ENCODE results near the gene DNAH8. TPM values are rescaled to one million over a fixed set of nuclear protein-coding genes. Genes with fewer than 3 reads are reported as not detected.

DNAH8 gene
- total RNA-seq, 3 donors from 2014 or later (not counting 1 experiment from before 2014, with no cell fraction given), result 0.10 TPM; not detected in 2

DNA sequence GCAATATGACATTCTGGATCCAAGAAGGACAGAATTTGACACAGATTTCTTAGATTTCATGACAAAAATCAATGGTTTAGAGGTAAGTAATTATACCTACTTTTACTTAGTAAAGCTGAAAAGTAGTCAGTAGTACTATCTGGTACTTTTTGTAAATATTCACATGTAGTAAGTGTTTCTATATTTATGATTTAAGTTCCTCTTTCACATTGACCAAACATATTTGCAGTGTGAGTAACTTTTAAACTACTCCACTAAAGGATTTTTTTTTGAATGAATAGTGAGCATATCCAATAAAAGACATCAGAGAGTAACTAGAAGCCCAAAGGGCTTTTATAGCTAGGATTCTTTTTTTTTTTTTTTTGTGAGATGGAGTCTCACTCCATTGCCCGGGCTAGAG is 60.8 kb downstream of the DNAH8 start:
- no peak for DNase-seq
- Mint-ChIP-seq H3K4me3 (no peak overlapping the region), H3K9me3 (no peaks in the 10 kb centered on the region), H3K4me1 (no peaks in the 10 kb centered on the region), H3K36me3 (no peaks in the 10 kb centered on the region), H3K27ac (no peak overlapping the region), H3K27me3 (ENCODE audit: low read depth in 2 of 2) (peaks cover 18% of the 10 kb centered on the region in 2 donors)
- Histone ChIP-seq H3K9me3 (ENCODE audit: control insufficient read depth, insufficient read depth, low read length) (no peaks in the 10 kb centered on the region), H3K4me1 (ENCODE audit: control insufficient read depth, insufficient read depth, low read length) (no peaks in the 10 kb centered on the region), H3K27ac (ENCODE audit: low read length) (no peak overlapping the region), H3K36me3 (ENCODE audit: control insufficient read depth, insufficient read depth, low read length) (no peaks in the 10 kb centered on the region), H3K4me3 (ENCODE audit: low read length) (no peak overlapping the region), H3K27me3 (ENCODE audit: control insufficient read depth, insufficient read depth, low read length) (no peaks in the 10 kb centered on the region)
- TF ChIP-seq, protein P1, sequence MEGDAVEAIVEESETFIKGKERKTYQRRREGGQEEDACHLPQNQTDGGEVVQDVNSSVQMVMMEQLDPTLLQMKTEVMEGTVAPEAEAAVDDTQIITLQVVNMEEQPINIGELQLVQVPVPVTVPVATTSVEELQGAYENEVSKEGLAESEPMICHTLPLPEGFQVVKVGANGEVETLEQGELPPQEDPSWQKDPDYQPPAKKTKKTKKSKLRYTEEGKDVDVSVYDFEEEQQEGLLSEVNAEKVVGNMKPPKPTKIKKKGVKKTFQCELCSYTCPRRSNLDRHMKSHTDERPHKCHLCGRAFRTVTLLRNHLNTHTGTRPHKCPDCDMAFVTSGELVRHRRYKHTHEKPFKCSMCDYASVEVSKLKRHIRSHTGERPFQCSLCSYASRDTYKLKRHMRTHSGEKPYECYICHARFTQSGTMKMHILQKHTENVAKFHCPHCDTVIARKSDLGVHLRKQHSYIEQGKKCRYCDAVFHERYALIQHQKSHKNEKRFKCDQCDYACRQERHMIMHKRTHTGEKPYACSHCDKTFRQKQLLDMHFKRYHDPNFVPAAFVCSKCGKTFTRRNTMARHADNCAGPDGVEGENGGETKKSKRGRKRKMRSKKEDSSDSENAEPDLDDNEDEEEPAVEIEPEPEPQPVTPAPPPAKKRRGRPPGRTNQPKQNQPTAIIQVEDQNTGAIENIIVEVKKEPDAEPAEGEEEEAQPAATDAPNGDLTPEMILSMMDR (IDR thresholded peaks at IDR 0.05), result no peak
- 75% methylated on average over 1 of the region's 1 CpG for WGBS (ENCODE audit: insufficient coverage)
- intact Hi-C loops (cut with micrococcal nuclease), result no loop called here
- ATAC-seq, result no peak

DNA sequence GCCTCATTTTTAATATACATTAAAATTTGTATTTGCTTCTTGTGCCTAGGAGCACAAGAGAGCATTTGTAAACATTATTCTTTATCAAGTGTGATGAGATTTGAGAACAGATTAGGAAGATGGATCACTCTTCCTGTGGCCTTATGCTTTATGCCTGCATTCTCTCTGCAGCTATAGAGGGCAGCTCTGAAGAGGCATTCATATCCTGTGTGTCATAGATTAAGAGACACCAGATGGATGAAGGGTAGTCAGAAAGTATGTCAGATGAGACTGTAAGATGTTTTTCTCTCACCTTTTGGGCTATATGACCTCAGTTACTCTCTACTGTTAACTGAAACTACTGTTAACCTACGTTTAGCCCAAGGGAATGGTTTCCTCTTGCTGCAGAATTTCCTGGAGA is 61.4 kb downstream of the DNAH8 start:
- H3K36me3 Mint-ChIP-seq, result no peaks in the 10 kb centered on the region
- peaks cover 18 to 21% of the 10 kb centered on the region in 2 donors for H3K27me3 Mint-ChIP-seq (ENCODE audit: low read depth in 2 of 2)
- 50% methylated on average over 1 of the region's 1 CpG for WGBS (ENCODE audit: insufficient coverage)
- Histone ChIP-seq H3K27me3 (ENCODE audit: control insufficient read depth, insufficient read depth, low read length) (no peaks in the 10 kb centered on the region), H3K27ac (ENCODE audit: low read length) (no peak overlapping the region), H3K36me3 (ENCODE audit: control insufficient read depth, insufficient read depth, low read length) (no peaks in the 10 kb centered on the region), H3K4me3 (ENCODE audit: low read length) (no peak overlapping the region), H3K4me1 (ENCODE audit: control insufficient read depth, insufficient read depth, low read length) (no peaks in the 10 kb centered on the region), H3K9me3 (ENCODE audit: control insufficient read depth, insufficient read depth, low read length) (no peaks in the 10 kb centered on the region)
- ATAC-seq, result no peak
- H3K4me3 Mint-ChIP-seq, result no peak overlapping the region
- no peaks in the 10 kb centered on the region for H3K4me1 Mint-ChIP-seq
- H3K27ac Mint-ChIP-seq, result no peak overlapping the region
- TF ChIP-seq, protein P1 (IDR thresholded peaks at IDR 0.05), result no peak
- no peak for DNase-seq
- intact Hi-C loops (cut with micrococcal nuclease), result no loop called here
- H3K9me3 Mint-ChIP-seq, result no peaks in the 10 kb centered on the region

DNA sequence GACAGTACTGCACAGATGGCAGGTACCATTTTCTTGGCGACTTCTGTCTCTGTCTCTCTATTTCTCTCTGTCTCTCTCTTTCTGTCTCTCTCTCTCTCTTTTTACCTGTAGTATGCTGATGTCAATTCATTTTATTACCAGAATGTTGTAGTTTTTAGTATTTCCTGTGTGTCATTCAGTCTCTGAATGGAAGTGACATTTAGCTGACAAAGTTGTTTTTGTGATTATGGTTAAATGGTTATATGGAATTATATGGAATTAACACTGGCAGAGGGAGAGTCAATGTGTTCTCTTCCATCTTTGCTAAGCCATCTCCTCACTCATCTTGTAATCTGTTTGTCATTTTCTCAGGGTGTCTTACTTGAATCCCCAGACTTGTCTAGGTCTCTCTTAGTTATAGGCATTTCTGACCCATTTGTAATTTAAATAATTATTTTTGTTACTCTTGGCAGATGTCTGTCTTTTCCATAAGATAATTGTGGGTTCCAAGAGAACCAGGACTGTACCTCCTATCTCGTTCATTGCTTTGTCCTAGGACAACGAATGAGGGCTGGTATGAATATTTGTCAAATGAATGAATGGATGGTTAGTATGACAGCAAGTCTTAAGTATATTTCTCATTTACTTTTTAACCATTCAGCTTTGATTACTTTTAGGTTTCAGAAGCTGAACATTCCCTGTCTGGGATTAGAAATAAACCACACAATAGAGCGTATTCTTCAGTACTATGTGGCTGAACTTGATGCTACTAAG is 64.4 kb downstream of the DNAH8 start:
- H3K9me3 ChIP-seq (ENCODE audit: control insufficient read depth, insufficient read depth, low read length), result no peaks in the 10 kb centered on the region
- TF ChIP-seq, protein P1 (IDR thresholded peaks at IDR 0.05), result no peak
- H3K36me3 ChIP-seq (ENCODE audit: control insufficient read depth, insufficient read depth, low read length), result no peaks in the 10 kb centered on the region
- no peaks in the 10 kb centered on the region for H3K4me1 ChIP-seq (ENCODE audit: control insufficient read depth, insufficient read depth, low read length)
- no peak for DNase-seq
- Mint-ChIP-seq H3K27me3 (ENCODE audit: low read depth in 2 of 2) (peaks cover 9 to 31% of the 10 kb centered on the region in 2 donors), H3K9me3 (no peaks in the 10 kb centered on the region), H3K27ac (no peak overlapping the region), H3K4me3 (no peak overlapping the region), H3K36me3 (no peaks in the 10 kb centered on the region), H3K4me1 (no peaks in the 10 kb centered on the region)
- ATAC-seq, result no peak
- intact Hi-C loops (cut with micrococcal nuclease), result no loop called here
- no peaks in the 10 kb centered on the region for H3K27me3 ChIP-seq (ENCODE audit: control insufficient read depth, insufficient read depth, low read length)
- H3K27ac ChIP-seq (ENCODE audit: low read length), result no peak overlapping the region
- H3K4me3 ChIP-seq (ENCODE audit: low read length), result no peak overlapping the region
- WGBS (ENCODE audit: insufficient coverage), result 87% methylated on average over 4 of the region's 4 CpGs

DNA sequence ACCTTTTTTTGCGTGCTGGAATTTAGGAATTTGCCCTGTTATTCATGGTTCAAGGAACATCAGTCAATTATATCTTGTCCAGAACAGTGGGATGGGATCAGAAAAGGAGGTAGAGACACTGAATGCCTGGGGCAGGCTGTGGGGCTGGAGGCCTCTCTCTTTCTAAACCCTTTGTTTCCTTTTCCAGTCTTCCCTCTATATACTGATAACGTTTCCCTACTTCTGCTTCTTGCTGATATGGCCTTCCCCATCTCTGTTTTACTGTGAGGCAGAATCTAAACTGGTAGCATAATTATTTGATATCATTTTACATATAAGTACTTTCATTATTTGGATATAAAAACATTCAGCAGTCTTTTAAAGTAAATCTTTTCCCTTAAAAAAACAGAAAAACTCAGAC is 67.5 kb downstream of the DNAH8 start:
- no peaks in the 10 kb centered on the region for H3K36me3 ChIP-seq (ENCODE audit: control insufficient read depth, insufficient read depth, low read length)
- no peak overlapping the region for H3K27ac ChIP-seq (ENCODE audit: low read length)

More for the DNA sequence above, 67.5 kb downstream of the DNAH8 start:
- Mint-ChIP-seq H3K27me3 (ENCODE audit: low read depth in 2 of 2) (peaks cover 10 to 43% of the 10 kb centered on the region in 2 donors), H3K36me3 (no peaks in the 10 kb centered on the region), H3K9me3 (no peaks in the 10 kb centered on the region), H3K27ac (no peak overlapping the region), H3K4me3 (no peak overlapping the region), H3K4me1 (no peaks in the 10 kb centered on the region)
- TF ChIP-seq, protein P1 (IDR thresholded peaks at IDR 0.05), result no peak
- H3K4me3 ChIP-seq (ENCODE audit: low read length), result no peak overlapping the region
- no peaks in the 10 kb centered on the region for H3K9me3 ChIP-seq (ENCODE audit: control insufficient read depth, insufficient read depth, low read length)
- WGBS (ENCODE audit: insufficient coverage), result 60% methylated on average over 2 of the region's 2 CpGs
- ATAC-seq (no peak), DNase-seq (no peak)
- no peaks in the 10 kb centered on the region for H3K4me1 ChIP-seq (ENCODE audit: control insufficient read depth, insufficient read depth, low read length)
- intact Hi-C loops (cut with micrococcal nuclease), result no loop called here
- peaks cover 2% of the 10 kb centered on the region for H3K27me3 ChIP-seq (ENCODE audit: control insufficient read depth, insufficient read depth, low read length)
